Effector memory CD8-positive, alpha-beta T cell (primary cell): ENCODE results near the gene PPP1R3G.
"Not testable (repeated sequence)": the region's sequence is repeated elsewhere in the genome, so short reads cannot be mapped to it uniquely, and the experiment has no call there.

Experiments used
- ATAC-seq: fragments of 150-1000 bp; cut with Tn5 transposase; replicated peaks from 2 replicates; pipeline ENCODE4 v1.10.0; 2021; ENCODE audit warnings: mild to moderate bottlenecking, moderate library complexity
- DNase-seq, 3 experiments: peaks; one replicate each; pipeline ENCODE4 v3.0.0; 2021
- H3K27ac Mint-ChIP-seq, 2 donors: one replicate each; pipeline ENCODE4 v1.8.0; 2022; ENCODE audit warnings: mild to moderate bottlenecking in 2 of 2, mixed read lengths in 2 of 2, moderate library complexity in 2 of 2
- H3K27me3 Mint-ChIP-seq, 2 donors: one replicate each; pipeline ENCODE4 v1.8.0; 2022; ENCODE audit warnings: mixed read lengths in 2 of 2
- H3K36me3 Mint-ChIP-seq: one replicate; pipeline ENCODE4 v1.8.0; 2022; ENCODE audit warnings: mild to moderate bottlenecking, moderate library complexity, mixed read lengths; ENCODE audit not compliant: insufficient read depth
- H3K4me1 Mint-ChIP-seq, 2 donors: one replicate each; pipeline ENCODE4 v1.8.0; 2022; ENCODE audit warnings: low read depth in 2 of 2, mixed read lengths in 2 of 2
- H3K4me3 Mint-ChIP-seq, 2 donors: one replicate each; pipeline ENCODE4 v1.8.0; 2022; ENCODE audit warnings: mild to moderate bottlenecking in 2 of 2, mixed read lengths in 2 of 2, moderate library complexity in 2 of 2
- H3K9me3 Mint-ChIP-seq, 2 donors: one replicate each; pipeline ENCODE4 v1.8.0; 2022; ENCODE audit warnings: mixed read lengths in 2 of 2

PPP1R3G gene

DNA sequence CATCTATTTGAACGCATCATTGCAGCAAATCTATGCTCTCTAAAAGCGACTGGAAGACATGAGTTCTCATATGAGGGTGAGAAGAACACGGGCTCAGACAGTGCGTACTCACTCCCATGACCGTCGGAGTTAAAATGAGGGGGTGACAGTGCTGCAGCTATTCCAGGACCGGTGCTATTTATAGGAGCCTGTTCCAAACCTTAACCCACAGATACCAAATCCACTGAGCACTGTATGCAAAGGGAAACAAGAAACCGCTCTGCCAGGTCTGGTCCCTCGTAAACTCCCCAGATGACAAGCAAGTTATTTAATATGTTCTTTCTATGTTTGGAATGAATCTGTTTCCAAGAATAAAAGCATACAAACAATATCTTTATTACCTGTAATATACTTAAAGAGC lies 22.9 kb downstream of the PPP1R3G start:
- no peaks in the 10 kb centered on the region for H3K9me3 Mint-ChIP-seq
- no peak overlapping the region for H3K27ac Mint-ChIP-seq
- H3K4me1 Mint-ChIP-seq = no peaks in the 10 kb centered on the region
- H3K36me3 Mint-ChIP-seq = peaks cover 4% of the 10 kb centered on the region
- H3K27me3 Mint-ChIP-seq = no peaks in the 10 kb centered on the region
- no peak overlapping the region for H3K4me3 Mint-ChIP-seq
- ATAC-seq = no peak
- no peak for DNase-seq

DNA sequence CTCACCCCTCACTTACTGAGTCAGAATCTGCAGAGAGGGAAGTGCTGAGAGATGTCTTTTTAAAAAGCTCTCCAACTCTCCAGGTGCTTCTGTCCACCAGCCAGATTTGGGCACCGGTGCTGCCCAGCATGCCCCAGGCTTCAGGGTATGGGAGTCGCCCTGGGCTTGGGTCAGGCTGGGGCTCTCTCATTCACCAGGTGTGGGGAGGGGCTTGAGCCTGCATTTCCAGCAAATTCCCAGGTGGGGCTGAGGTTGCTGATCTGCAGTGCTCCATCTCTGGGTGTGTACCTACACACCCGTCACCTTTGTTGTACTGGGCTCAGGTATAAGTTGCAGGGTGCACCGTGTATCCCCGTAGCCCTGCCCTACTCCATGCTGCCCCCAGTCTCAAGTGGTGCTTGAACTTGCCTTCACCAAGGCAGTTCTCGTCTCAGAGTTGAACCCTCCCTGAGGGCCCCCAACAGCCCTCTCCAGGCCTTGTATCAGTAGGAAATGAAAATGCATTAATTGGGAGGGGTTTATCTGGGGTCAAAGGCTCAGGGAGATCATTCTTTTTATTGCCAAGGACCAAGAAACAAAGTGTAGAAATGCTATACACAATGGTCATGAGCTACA lies 23.5 kb downstream of the PPP1R3G start:
- ATAC-seq = no peak
- H3K4me3 Mint-ChIP-seq = no peak overlapping the region
- DNase-seq = no peak
- H3K36me3 Mint-ChIP-seq = peaks cover 6% of the 10 kb centered on the region
- H3K9me3 Mint-ChIP-seq = no peaks in the 10 kb centered on the region
- no peaks in the 10 kb centered on the region for H3K27me3 Mint-ChIP-seq
- H3K27ac Mint-ChIP-seq = no peak overlapping the region
- no peaks in the 10 kb centered on the region for H3K4me1 Mint-ChIP-seq

DNA sequence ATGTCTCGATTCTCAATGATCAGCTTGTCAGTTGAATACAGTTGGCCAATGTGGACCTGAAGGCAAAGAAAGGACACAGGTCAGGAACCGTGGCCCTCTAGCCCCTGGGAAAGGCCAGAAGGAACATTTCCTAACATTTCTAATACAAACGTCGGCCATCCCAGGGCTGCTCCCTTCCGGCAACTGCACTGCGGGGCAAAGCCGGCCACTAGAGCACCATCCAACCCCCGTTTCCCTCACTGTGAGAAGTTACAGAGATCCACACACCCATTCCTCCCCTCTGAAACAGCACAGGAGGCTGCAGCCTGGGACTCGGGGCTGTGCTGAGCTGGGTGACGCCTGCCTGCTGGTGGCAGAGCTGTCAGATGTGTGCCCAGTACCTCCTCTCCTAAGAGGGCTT lies 24.3 kb downstream of the PPP1R3G start:
- H3K36me3 Mint-ChIP-seq = peaks cover 6% of the 10 kb centered on the region
- H3K27ac Mint-ChIP-seq = no peak overlapping the region
- ATAC-seq = no peak
- no peak overlapping the region for H3K4me3 Mint-ChIP-seq
- H3K9me3 Mint-ChIP-seq = no peaks in the 10 kb centered on the region
- no peaks in the 10 kb centered on the region for H3K4me1 Mint-ChIP-seq
- H3K27me3 Mint-ChIP-seq = no peaks in the 10 kb centered on the region
- no peak for DNase-seq

DNA sequence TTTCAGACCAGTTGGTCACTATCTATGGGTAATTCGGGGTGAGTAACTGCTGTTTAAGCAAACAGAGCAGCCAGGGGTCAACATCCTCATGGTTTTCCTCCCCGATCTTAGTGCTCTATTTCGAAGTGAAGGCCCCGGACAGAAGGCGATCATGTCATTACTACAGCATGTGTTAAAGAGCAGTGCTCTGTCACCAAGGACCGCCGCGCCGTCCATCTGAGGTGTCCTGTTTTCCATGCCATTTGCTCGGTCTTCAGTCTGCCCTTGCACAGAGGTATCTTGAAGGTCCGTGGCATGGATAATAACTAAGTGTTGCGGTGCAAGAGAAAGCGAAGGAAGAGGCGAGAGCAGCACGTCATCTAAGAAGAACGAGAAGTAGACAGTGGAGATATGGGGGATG lies 25.1 kb downstream of the PPP1R3G start:
- no peak for ATAC-seq
- no peaks in the 10 kb centered on the region for H3K27me3 Mint-ChIP-seq

DNA sequence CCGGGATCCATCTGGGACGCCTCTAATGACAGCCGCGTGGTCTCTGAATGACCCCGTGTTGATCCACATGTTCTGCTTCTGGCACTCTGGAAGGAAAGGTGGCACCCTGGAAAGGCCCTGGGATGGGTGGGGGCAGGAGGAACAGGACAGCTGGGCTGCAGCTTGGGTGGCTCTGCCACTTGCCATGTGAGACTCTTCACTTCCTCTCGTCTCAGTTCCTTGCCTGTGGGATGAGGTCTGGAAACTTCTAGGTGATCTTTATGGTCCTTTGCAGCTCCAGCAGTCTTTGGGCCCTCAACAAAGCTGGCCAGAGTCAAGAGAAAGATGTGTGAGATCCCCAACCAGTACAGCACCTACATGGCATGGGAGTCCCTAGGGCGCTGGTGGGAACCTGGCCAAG lies 26.5 kb downstream of the PPP1R3G start:
- H3K27ac Mint-ChIP-seq = no peak overlapping the region
- peaks cover 6% of the 10 kb centered on the region for H3K36me3 Mint-ChIP-seq
- no peak for ATAC-seq
- H3K27me3 Mint-ChIP-seq = no peaks in the 10 kb centered on the region
- H3K9me3 Mint-ChIP-seq = no peaks in the 10 kb centered on the region
- no peak for DNase-seq
- H3K4me3 Mint-ChIP-seq = no peak overlapping the region
- no peaks in the 10 kb centered on the region for H3K4me1 Mint-ChIP-seq

More for the DNA sequence above, 25.1 kb downstream of the PPP1R3G start:
- Mint-ChIP-seq H3K4me1 (no peaks in the 10 kb centered on the region), H3K9me3 (no peaks in the 10 kb centered on the region), H3K36me3 (peaks cover 6% of the 10 kb centered on the region), H3K27ac (no peak overlapping the region), H3K4me3 (no peak overlapping the region)
- DNase-seq = no peak

DNA sequence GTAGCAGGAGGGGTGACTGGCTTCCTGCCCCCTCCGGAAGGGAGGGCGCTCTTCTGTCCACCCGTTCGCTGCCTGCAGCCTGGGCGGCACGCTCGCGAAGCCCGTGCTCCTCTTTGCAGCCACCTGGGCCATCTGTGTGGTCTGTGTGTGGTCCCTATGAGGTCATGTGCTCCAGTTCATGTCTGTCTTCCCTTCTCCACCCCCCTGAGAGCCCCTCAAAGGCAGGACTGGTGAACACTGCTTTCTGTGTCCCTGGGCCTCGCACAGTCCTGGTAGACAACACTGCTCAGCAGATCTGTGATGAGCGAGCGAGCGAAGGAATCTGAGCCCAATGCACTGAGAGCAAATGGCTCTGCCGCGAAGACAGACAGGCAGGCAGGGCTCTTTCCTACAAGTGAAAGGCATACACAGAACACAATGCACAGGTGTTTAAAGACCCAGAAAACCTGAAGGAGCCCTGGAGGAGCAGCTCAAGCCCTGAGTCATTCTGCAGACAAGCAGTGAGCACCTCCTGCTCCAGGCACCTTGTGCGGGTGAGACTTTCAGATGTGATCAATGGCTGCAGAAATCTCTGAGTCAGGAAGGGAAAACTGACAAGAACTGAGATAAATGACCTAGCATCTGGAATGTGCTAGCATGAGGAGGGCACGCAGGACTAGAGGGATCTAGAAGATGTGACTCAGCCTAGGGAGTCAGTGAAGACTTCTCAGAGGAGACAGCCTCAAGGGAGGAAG lies 27.1 kb downstream of the PPP1R3G start:
- Mint-ChIP-seq H3K36me3 (peaks cover 6% of the 10 kb centered on the region), H3K9me3 (no peaks in the 10 kb centered on the region), H3K27me3 (no peaks in the 10 kb centered on the region), H3K4me3 (no peak overlapping the region), H3K4me1 (no peaks in the 10 kb centered on the region), H3K27ac (no peak overlapping the region)
- ATAC-seq (no peak), DNase-seq (no peak)

DNA sequence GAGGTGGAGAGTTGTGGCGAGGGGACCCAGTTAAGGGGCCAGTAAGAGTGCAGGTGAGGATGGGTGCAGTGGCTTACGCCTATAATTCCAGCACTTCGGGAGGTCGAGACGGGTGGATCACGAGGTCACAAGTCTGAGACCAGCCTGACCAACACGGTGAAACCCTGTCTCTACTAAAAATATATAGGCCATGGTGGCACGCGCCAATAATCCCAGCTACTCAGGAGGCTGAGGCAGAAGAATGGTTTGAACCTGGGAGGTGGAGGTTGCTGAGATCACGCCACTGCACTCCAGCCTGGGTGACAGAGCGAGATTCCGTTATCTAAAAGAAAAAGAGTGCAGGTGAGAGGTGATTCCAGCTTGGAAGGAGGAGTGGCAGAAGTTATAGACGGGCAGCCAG lies 28.0 kb downstream of the PPP1R3G start:
- Mint-ChIP-seq H3K27me3 (no peaks in the 10 kb centered on the region), H3K9me3 (no peaks in the 10 kb centered on the region), H3K4me1 (no peaks in the 10 kb centered on the region), H3K4me3 (no peak overlapping the region), H3K36me3 (peaks cover 6% of the 10 kb centered on the region), H3K27ac (no peak overlapping the region)
- DNase-seq (no peak), ATAC-seq (no peak)

DNA sequence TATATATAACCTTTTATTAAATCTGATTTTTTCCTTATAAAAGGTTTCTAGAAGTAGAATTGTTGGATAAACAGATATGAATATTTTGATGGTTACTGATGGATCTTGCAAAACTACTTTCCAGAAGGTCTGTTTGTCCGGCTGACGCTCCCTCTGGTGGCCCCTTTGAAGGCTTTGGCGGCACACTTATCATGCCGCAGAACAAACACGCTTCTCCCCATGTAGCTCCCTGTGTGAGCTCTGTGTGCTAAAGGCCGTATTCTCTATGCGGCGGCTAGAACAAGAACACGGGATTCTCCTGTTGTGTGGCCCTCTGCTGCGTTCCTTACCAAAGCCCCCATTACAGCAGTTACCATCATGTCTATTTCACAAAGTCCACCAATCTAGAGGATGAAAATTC lies 30.0 kb downstream of the PPP1R3G start:
- H3K4me1 Mint-ChIP-seq = no peaks in the 10 kb centered on the region
- H3K9me3 Mint-ChIP-seq = no peaks in the 10 kb centered on the region
- no peaks in the 10 kb centered on the region for H3K27me3 Mint-ChIP-seq
- H3K4me3 Mint-ChIP-seq = no peak overlapping the region
- DNase-seq (no peak), ATAC-seq (no peak)
- H3K36me3 Mint-ChIP-seq = peaks cover 4% of the 10 kb centered on the region
- no peak overlapping the region for H3K27ac Mint-ChIP-seq

DNA sequence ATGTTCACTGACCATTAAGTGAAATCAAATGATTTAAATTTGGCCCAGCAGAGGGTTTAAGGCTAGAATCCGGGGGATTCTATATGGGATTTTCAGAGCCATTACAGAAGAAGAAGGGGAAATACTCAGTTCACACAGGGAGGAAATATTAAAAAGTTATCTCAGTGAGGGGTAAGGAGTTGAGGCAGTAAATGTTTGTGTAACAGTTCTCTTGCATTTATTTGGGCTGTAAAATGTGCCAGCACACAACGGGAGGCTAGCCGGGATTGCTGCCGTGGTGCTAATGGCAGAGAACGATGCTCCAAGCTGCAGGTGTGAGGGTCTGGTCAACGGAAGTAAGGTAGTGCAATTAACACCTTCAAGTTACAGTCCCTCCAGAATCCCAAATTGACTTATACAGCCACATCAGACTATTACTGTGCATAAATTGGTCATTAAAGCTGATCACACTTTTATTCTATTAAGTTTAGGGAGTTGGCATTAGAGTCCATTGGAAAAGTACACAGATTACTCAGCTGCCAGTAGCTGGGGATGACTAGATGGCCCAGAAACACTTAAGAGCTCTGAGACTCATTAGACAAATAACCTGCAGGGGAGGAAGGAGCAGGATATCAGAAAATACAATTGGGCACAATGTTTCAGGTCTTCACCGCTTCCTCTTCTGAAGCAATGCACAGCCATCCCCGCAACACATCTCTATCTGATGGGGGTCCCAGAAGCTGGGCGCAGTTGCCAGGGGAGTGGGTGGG lies 31.3 kb downstream of the PPP1R3G start:
- Mint-ChIP-seq H3K27me3 (no peaks in the 10 kb centered on the region), H3K4me1 (no peaks in the 10 kb centered on the region), H3K36me3 (peaks cover 4% of the 10 kb centered on the region), H3K4me3 (no peak overlapping the region), H3K27ac (peak overlapping the region in 1 of 2 donors; percentile 5), H3K9me3 (no peaks in the 10 kb centered on the region)
- no peak for ATAC-seq
- no peak for DNase-seq

DNA sequence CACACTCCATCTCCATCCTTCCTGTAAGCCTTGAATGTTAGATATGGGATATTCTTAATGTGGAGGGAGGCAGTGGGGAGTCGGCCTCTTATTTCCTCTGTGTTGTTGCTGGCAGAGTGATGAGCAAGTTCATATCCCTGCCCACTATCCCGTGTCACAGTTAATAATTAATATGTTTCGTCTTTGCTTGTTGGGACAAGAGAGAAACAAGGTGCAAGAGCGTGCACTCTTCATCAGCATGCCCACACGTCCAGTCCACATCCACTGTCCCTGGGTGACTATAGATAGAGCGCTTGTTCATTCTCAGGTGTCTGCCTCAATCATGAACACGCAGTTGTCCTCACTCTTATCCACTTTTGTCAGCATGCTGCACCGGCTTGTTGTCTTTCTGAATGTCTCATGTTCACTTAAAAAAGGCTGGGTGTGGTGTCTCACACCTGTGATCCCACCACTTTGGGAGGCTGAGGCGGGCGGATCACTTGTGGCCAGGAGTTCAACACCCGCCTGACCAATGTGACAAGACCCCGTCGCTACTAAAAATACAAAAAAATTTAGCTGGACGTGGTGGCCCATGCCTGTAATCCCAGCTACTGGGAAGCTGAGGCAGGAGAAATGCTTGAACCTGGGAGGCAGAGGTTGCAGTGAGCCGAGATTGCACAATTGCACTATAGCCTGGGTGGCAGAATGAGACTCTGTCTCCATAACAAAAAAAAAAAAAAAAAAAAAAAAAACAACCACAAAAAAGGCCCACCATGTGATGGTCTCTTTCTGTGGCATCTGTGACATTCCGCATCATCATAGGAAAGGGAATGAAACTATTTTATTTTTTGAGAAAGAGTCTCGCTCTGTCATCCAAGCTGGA lies 34.2 kb downstream of the PPP1R3G start:
- Mint-ChIP-seq H3K9me3 (no peaks in the 10 kb centered on the region), H3K36me3 (no peaks in the 10 kb centered on the region), H3K27ac (no peak overlapping the region), H3K27me3 (no peaks in the 10 kb centered on the region), H3K4me3 (no peak overlapping the region), H3K4me1 (no peaks in the 10 kb centered on the region)
- no peak for DNase-seq
- no peak for ATAC-seq

DNA sequence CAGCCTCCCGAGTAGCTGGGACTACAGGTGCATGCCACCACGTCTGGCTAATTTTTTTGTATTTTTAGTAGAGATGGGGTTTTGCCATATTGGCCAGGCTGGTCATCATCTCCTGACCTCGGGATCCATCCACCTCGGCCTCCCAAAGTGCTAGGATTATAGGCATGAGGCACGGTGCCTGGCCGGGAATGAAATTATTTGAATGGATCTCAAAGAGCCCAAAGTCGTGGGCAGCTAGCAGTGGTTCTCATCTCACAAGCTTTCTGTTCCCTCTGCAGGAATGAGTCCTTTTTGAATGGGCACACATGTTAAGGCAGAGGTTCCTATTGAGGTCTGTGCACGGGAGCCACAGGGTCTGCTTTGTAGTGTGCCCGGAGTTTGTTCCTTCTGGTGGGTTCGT lies 34.9 kb downstream of the PPP1R3G start:
- DNase-seq (no peak), ATAC-seq (no peak)
- no peaks in the 10 kb centered on the region for H3K9me3 Mint-ChIP-seq
- no peaks in the 10 kb centered on the region for H3K36me3 Mint-ChIP-seq
- H3K27me3 Mint-ChIP-seq = no peaks in the 10 kb centered on the region
- no peaks in the 10 kb centered on the region for H3K4me1 Mint-ChIP-seq
- no peak overlapping the region for H3K4me3 Mint-ChIP-seq
- no peak overlapping the region for H3K27ac Mint-ChIP-seq

DNA sequence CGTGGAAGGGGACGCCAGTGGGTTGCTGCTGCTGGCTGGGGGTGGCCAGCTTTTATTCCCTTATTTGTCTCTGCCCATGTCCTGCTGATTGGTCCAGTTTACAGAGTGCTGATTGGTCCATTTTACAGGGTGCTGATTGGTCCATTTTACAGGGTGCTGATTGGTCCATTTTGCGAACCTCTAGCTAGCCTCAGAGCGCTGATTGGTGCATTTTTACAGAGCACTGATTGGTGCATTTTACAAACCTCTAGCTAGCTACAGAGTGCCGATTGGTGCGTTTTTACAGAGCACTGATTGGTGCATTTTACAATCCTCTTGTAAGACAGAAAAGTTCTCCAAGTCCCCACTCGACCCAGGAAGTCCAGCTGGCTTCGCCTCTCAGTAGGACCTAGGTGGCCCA lies 35.4 kb downstream of the PPP1R3G start:
- H3K4me3 Mint-ChIP-seq, ATAC-seq, H3K27me3 Mint-ChIP-seq, H3K9me3 Mint-ChIP-seq, H3K27ac Mint-ChIP-seq, H3K4me1 Mint-ChIP-seq, H3K36me3 Mint-ChIP-seq, DNase-seq: not testable (repeated sequence)

DNA sequence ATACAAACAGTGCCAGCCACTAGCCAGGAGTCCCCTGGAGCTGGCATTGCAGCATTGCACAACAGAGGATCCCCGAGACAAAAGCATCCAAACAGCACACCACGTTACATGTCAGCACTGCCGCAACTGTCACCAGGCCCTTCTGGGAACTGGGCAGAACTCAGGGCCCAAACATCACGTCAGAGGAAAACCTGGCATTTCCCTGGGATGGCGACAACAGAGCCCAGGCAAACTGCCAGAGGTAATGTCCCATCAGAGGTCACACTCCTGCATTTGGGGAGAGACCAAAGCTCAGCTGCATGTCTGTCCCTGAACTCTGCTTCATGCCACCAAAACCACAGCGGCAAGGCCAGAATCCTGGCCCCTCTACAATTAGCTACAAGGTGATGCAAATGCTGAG lies 36.3 kb downstream of the PPP1R3G start:
- H3K27ac Mint-ChIP-seq = no peak overlapping the region
- no peak for DNase-seq
- no peaks in the 10 kb centered on the region for H3K4me1 Mint-ChIP-seq
- no peak for ATAC-seq
- no peaks in the 10 kb centered on the region for H3K9me3 Mint-ChIP-seq
- no peaks in the 10 kb centered on the region for H3K27me3 Mint-ChIP-seq
- no peaks in the 10 kb centered on the region for H3K36me3 Mint-ChIP-seq
- no peak overlapping the region for H3K4me3 Mint-ChIP-seq
